ENCODE results near the gene PLOD3.

- TF ChIP-seq EZH2 (IDR thresholded peaks at IDR 0.05; ENCODE audit: insufficient read depth, poor library complexity, severe bottlenecking) = no peak
- no peak for TF ChIP-seq EZH2phosphoT487 (IDR thresholded peaks at IDR 0.05; ENCODE audit: insufficient read depth, low read depth)
These were observed 5.0 kb upstream of the PLOD3 start for GRCh38 chr7:101222275-101222830.

Measured in GM23248 (cell line).